Activated CD8-positive, alpha-beta memory T cell treated with anti-CD3 and anti-CD28 coated beads for 48 hours (primary cell): ENCODE measurements around the gene FAM118B.
A peak's percentile ranks its signal among the peaks of the same experiment; 100 is the strongest.

Experiments
- DNase-seq, 3 experiments: peaks; one replicate each; pipeline ENCODE4 v3.0.0-alpha.2; 2020; ENCODE audit warnings: low read depth in 2 of 3, low spot score in 2 of 3

The FAM118B gene

DNA sequence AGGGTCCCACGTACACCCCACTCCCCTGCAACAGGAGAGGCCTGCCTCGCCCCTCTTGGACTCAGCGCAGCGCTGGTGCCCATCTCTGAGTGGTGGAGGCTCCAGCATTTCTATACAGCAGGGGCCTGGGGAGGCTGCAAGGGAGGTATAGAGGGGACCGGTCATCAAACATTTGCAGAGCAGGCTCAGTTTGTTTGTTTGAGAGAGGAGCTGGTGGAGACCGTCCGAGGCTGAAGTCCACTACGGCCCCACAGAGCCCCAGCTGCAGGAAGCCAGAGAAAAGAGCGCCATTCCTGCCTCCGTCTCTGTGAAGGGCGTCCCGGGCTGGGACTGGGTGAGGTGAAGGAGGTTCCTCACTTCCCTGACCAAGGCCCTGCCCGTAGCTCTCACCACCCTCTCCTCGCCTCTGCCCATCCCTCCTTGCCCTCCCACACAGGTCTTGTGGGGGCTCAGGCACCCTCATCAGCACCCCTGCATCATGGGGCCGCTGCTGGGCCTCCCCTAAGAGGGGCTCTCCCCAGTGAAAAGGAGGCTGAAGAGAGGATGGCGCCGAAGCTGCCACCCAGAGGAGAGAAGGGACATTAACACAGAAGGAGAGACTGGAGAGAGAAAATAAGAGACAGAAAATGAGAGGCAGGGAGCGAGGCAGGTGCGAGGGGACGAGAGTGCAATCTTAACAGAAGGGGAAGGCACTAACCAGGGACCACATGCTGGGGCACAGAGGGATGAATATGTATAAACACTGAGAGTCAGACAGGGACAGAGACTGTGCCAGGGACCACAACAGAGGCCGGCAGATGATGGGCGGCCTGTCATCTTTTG, 24.7 kb upstream of the FAM118B start:
- no peak for DNase-seq

- DNase-seq = no peak
Measured at GRCh38 chr11:126188332-126189108, 23.1 kb upstream of the FAM118B start.

DNA sequence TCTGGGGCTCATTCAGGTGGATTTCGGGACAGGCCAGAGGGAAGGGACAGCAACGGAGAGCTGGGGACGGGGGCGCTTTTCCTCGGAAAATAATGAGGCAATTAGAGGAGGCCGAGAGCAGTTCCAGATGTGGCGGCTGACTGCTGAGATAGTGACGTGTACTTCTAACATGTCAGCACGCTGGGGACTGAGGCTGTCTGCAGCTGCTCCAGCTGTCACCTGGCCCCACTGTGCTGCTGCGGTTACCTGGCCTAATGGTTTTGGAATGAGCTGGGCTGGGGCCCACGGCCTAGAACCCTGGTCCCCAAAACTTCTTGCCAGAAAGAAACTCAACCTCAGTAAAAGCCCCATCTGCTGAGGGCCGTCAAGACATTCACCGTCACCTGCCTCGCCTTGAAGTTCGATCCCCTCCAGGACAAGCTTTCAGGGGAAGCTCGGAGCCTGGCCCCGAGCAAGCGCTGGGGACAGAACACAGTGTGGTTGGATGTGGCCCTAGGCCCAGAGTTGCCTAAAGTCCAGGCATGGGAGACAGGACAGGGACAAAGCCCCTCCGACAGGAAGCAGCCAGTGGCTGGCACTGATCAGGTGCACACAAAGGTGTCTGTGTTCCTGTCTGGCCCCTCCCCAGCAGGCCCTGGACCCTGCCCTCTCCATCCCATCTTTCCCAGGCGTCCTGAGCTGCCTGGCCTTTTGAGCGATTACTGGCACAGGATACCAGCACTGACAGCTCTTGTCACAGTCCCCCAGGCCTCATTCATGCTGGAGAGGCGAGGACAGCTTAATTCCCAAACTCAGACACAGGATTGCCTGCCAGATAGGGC, 22.3 kb upstream of the FAM118B start:
- no peak for DNase-seq

DNA sequence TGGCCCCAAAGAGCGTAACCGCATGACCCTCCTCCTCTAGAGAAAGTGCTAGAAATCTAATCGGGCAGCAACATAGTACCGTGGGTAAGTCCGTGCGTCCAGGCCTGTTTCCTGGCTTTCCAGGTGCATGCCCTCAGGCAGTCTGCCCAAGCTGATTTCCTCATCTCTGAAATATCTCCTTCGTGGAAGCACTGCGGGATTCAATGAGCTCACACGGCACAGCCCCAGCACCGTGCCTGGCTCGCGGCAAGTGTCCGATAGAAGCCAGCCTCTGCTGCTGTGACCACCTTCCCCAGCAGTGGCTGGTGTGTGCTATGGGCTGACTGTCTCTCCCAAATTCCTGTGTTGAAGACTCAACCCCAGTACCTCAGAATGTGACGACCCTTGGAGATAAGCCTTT, 20.8 kb upstream of the FAM118B start:
- DNase-seq = no peak

DNA sequence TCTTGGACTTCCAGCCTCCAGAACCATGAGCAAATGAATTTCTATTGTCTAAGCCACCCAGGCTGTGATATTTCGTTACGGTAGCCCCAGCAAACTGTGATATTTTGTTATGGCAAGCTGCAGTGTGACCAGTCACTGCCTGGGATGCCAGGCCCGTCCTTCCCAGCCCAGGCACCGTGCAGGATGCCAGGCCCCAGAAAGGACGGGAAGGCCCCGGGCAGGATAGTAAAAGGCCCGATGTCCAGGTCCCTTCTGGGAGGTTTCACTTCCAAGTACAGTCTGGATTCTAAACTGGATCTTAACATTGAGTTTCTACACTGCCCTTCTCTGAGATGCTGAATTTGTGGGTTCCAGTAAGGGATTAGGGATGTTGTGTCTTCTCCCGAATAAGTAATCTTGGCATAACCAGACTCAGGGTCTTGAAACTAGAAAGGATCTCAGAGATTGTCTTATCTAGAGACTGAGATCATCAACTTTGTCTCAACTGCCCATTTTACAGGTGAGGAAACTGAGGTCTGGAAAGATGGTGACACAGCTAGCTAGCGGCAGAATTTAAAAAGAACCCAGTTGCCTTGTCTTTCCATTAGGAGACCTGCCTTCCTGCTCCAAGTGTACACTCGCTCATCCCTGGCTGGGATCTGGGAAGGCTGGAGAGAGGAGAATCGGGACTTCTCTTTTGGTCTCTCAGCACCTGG, 20.1 kb upstream of the FAM118B start:
- no peak for DNase-seq

- no peak for DNase-seq
Measured at GRCh38 chr11:126192361-126192760, 19.2 kb upstream of the FAM118B start.

GRCh38 chr11:126193038-126193478, 18.5 kb upstream of the FAM118B start:
- no peak for DNase-seq

GRCh38 chr11:126194121-126194543, 17.4 kb upstream of the FAM118B start:
- DNase-seq = peak in 1 of 3 experiments; percentile 14

DNA sequence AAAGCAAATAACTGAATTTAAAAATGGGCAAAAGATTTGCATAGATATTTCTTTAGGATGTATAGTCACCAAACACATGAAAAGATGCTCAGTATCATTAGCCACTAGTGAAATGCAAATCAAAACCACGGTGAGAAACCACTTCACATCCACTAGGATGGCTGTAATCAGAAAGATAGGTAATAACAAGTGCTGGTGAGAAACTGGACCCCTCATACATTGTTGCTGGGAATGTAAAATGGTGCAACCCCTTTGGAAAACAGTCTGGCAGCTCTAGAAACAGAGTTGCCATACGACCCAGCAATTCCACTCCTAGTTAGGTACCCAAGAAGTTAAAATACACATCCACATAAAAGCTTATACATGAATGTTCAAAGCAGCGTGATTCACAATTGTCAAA, 16.5 kb upstream of the FAM118B start:
- DNase-seq = no peak

GRCh38 chr11:126197277-126197939, 14.2 kb upstream of the FAM118B start:
- DNase-seq = no peak

GRCh38 chr11:126198648-126199047, 12.9 kb upstream of the FAM118B start:
- no peak for DNase-seq

DNA sequence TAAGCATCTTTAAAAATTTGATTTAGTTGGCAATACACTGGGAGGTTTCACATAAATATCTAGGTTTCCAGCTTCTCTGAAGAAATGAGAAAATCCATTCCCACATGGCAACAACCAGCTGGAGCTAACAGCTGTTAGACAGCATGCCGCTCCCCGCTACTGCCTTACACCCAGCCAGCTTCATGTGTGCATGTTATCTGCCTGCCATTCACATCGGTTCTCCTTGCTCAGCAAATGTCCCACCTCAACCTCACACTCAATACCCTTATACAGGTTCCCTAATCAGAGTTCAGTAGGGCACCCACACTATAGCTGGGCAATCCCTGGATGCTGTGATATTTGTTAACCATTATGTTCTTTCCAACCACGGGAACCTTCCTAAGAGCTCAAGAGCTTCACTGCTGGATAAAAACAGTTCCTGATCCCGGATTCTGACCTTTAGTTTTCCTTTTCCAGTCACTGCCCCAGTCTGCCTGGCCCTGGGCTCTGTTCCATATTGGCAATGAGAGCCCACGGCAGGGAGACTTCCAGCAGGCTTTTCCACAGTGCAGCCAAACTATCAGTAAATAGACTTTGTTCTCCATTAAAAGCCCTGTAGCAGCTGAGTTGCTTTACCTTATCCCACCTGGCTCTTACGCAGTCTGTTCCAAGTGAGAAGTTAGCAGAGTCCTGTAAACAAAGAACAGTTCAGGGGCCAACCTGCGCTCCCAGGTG, 8.8 kb upstream of the FAM118B start:
- DNase-seq = no peak

DNA sequence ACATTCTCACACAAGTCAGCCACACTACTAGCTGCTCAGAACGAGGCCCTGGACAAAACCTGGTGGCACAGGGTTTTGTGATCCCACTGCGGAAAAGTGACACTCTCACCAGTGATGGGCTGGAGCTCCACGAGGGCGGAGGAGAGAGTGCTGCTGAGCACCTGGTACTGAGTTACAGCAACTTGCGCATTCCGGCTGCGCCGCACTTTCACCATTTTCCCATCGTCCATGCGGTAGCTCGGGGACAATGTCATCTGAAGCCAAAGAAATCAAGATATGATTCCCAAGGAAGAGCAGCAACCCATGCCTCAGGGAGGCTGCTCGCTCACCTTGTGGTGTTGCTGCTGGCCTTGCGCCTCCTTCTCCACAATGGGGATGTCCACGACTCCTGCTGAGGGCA, 6.2 kb upstream of the FAM118B start:
- no peak for DNase-seq

GRCh38 chr11:126207896-126208295, 3.7 kb upstream of the FAM118B start:
- DNase-seq = no peak

- DNase-seq = no peak
Measured at GRCh38 chr11:126210871-126211235, 729 bp upstream of the FAM118B start.

DNA sequence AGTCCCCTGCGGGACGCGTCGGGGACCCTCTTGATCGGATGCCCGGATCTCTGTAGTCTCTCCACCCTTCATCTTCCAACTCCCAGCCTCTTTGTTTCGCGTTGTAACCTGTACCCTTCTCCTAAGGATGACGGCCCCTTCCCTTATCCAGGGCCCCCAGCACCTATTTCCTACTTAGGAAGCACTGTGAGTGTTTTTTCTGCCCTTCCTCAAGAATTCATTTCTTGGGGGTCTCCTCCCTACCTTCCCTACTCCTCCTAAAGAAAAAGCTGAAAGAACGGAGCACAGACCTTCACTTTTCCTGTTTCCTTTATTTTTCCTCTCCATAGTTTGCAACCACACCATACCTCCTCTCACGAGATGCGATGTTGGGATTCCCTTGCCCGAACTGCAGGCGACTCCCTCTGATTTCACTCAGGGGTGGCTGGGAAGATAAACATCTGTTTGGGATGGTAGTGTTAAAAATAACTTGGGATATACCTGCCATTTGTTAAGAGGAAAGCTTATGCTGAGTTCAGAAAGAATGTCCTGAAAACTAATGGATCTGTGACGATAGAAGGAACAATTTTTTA, 593 bp downstream of the FAM118B start:
- DNase-seq = no peak

DNA sequence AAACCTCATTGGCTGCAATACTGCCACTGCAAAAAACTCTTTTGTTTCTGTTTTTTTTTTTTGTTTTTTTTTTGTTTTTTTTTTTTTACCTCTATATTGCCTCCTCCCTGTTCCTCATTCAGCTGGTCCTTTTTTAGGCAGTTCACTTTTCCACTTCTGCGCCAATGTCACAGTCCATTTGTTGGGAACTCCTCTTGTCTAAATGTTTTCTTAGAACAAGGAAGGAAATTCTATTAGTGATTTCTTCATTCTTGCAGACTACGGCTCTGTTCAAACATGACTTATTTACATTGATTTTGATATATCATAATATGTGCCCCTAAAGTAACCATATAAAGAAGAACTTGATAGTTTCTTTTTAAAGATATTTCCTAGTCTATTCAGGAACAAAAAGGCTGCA, 2.9 kb downstream of the FAM118B start:
- no peak for DNase-seq

- no peak for DNase-seq
Measured at GRCh38 chr11:126214841-126215240, 3.3 kb downstream of the FAM118B start.

DNA sequence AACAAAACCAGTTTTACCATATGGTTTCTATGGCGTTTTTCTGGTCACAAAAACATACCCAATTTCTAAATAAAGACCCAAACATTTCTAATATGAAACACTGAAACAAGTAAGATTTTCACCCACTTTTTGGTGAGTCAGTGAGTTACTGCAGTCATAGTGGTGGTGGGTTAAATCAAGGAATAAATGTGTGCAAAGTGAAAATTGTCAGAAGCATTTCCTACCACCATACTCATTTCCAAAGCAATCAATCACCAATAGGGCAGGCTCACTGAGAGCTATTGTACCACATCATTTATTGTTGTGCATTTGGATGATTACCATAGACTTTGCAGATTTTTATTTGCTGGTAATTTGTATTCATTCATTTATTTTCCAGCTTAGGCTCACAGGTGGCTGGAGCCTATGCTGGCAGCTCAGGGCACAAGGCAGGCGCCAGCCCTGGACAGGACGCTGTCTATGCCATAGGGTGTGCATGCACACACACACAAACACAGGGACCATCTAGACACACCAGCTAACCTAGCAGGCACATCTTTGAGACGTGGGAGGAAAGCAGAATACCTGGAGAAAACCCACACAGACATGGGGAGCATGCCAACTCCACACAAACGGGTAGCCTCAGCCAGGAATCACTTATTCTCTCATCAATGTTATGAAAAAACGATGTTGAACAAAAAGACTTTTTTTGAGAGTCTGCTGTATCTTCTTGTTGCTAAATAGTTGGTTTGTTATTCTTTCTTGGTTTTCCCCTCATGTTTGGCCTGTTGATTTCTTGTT, 5.1 kb downstream of the FAM118B start:
- DNase-seq = no peak
